Liver (tissue), 9 donors: ENCODE results near the gene U2AF1L4. TPM values are rescaled to one million over a fixed set of nuclear protein-coding genes. Genes with fewer than 3 reads are reported as not detected.

Experiments used
- DNase-seq: peaks from one replicate; pipeline ENCODE4 v3.0.0-alpha.2; 2017; ENCODE audit warnings: low spot score
- H3K27ac ChIP-seq, 2 donors: one replicate each; pipeline ENCODE4 v1.7.0; 2013; ENCODE audit warnings: inconsistent platforms in 2 of 2, low read length in 2 of 2, control low read depth in 1 of 2, low read depth in 1 of 2, mild to moderate bottlenecking in 1 of 2
- H3K27me3 ChIP-seq, 4 donors: one replicate each; pipeline versions ENCODE4 v1.6.1 to v1.7.0; 2013; ENCODE audit warnings: low read length in 3 of 4, inconsistent platforms in 1 of 4, mild to moderate bottlenecking in 1 of 4, moderate library complexity in 1 of 4; ENCODE audit not compliant: control insufficient read depth in 4 of 4, insufficient read depth in 4 of 4
- H3K36me3 ChIP-seq, 4 donors: one replicate each; pipeline versions ENCODE4 v1.6.1 to v1.7.0; 2013; ENCODE audit warnings: low read length in 3 of 4, mild to moderate bottlenecking in 3 of 4, low read depth in 1 of 4, moderate library complexity in 1 of 4; ENCODE audit not compliant: control insufficient read depth in 4 of 4, insufficient read depth in 3 of 4
- H3K4me1 ChIP-seq, 4 donors: one replicate each; pipeline versions ENCODE4 v1.6.1 to v1.7.0; 2013; ENCODE audit warnings: low read length in 3 of 4, mild to moderate bottlenecking in 3 of 4, moderate library complexity in 1 of 4; ENCODE audit not compliant: control insufficient read depth in 4 of 4, insufficient read depth in 4 of 4
- H3K4me3 ChIP-seq, 3 donors: one replicate each; pipeline versions ENCODE4 v1.6.1 to v1.7.0; 2013; ENCODE audit warnings: low read length in 3 of 3, control low read depth in 1 of 3, low read depth in 1 of 3, mild to moderate bottlenecking in 1 of 3
- H3K9ac ChIP-seq, 2 donors: one replicate each; pipeline ENCODE4 v1.7.0; 2013; ENCODE audit warnings: low read length in 2 of 2, mild to moderate bottlenecking in 2 of 2, moderate library complexity in 2 of 2, control low read depth in 1 of 2, low read depth in 1 of 2
- H3K9me3 ChIP-seq, 4 donors: one replicate each; pipeline versions ENCODE4 v1.6.1 to v1.7.0; 2013; ENCODE audit warnings: low read length in 3 of 4; ENCODE audit not compliant: control insufficient read depth in 4 of 4
- EGR1 ChIP-seq, 2 donors: IDR thresholded peaks; 2 replicates each; pipeline ENCODE4 v1.6.1; 2016 to 2018; ENCODE audit warnings: antibody characterized with exemption in 2 of 2, low read depth in 2 of 2
- FOXA1 ChIP-seq: IDR thresholded peaks from 2 replicates; pipeline ENCODE4 v1.6.1; 2016; ENCODE audit warnings: antibody characterized with exemption
- FOXA2 ChIP-seq: IDR thresholded peaks from 2 replicates; pipeline ENCODE4 v1.6.1; 2016; ENCODE audit warnings: antibody characterized with exemption
- GABPA ChIP-seq, 2 donors: IDR thresholded peaks in 1 of 2; conservative IDR thresholded peaks in 1 of 2; 2 replicates each; pipeline ENCODE4 v1.6.1; 2016; ENCODE audit warnings: antibody characterized with exemption in 2 of 2, mild to moderate bottlenecking in 1 of 2, moderate library complexity in 1 of 2
- HNF4A ChIP-seq, 2 donors: conservative IDR thresholded peaks; 2 replicates each; pipeline ENCODE4 v1.6.1; 2016; ENCODE audit warnings: antibody characterized with exemption in 2 of 2, mild to moderate bottlenecking in 2 of 2
- HNF4G ChIP-seq: IDR thresholded peaks from 2 replicates; pipeline ENCODE4 v1.6.1; 2016; ENCODE audit warnings: antibody characterized with exemption
- NR2F2 ChIP-seq: IDR thresholded peaks from 2 replicates; pipeline ENCODE4 v1.6.1; 2016; ENCODE audit warnings: antibody characterized with exemption
- RAD21 ChIP-seq, 2 donors: IDR thresholded peaks; 2 replicates each; pipeline ENCODE4 v1.6.1; 2016; ENCODE audit warnings: antibody characterized with exemption in 2 of 2, mild to moderate bottlenecking in 2 of 2
- RXRA ChIP-seq, 2 donors: IDR thresholded peaks; 2 replicates each; pipeline ENCODE4 v1.6.1; 2017 to 2018; ENCODE audit warnings: antibody characterized with exemption in 2 of 2, mild to moderate bottlenecking in 1 of 2
- YY1 ChIP-seq: IDR thresholded peaks from 2 replicates; pipeline ENCODE4 v1.6.1; 2016; ENCODE audit warnings: antibody characterized with exemption, mild to moderate bottlenecking
- WGBS: extraction: QIAGEN DNeasy Blood & Tissue Kit; methylation state at CpG from one replicate; pipeline ENCODE4 v1.1.7; 2013; 5-methylcytosine and 5-hydroxymethylcytosine counted together
- polyA plus RNA-seq, 2 donors: library from polyadenylated mRNA; stranded (reverse) in 1 of 2; unstranded in 1 of 2; fragments of 200-250 nt in 1 of 2; fragments of >200 nt in 1 of 2; fragmentation: Nextera tagmentation in 1 of 2; extraction: Ambion mirVana in 1 of 2; gene quantifications; one replicate each; pipeline versions ENCODE4 v1.2.1 to v1.2.3, GENCODE V29; 2013 to 2015
- total RNA-seq, 2 donors: library from RNA; depleted of rRNA; stranded (reverse); fragments of >200 nt; gene quantifications; one replicate each; pipeline ENCODE4 v1.2.3, GENCODE V29; 2014
- TF ChIP-seq, protein P1 (sequence below): fragments of 150-350 bp; IDR thresholded peaks from 2 replicates; pipeline ENCODE4 v1.5.1; 2017; ENCODE audit warnings: improper control_type of control experiment, low read depth, low read length; ENCODE audit not compliant: missing input control
- TF ChIP-seq, protein P2 (sequence below): IDR thresholded peaks from 2 replicates; pipeline ENCODE4 v1.6.1; 2016; ENCODE audit warnings: antibody characterized with exemption
- TF ChIP-seq, protein P3 (sequence below): IDR thresholded peaks from 2 replicates; pipeline ENCODE4 v1.6.1; 2016; ENCODE audit warnings: antibody characterized with exemption
- TF ChIP-seq, protein P4 (sequence below): IDR thresholded peaks from 2 replicates; pipeline ENCODE4 v1.6.1; 2016; ENCODE audit warnings: antibody characterized with exemption, mild to moderate bottlenecking
- TF ChIP-seq, protein P5 (sequence below): IDR thresholded peaks from 2 replicates; pipeline ENCODE4 v1.6.1; 2016; ENCODE audit warnings: antibody characterized with exemption
- donor health status: healthy.
- donor health status: healthy.
- donor health status: healthy.
- donor health status: healthy.
- donor health status: healthy.

Gene U2AF1L4
- total and polyA plus RNA-seq, 4 donors, result 4.5 to 36.5 (median 13.4) TPM

DNA sequence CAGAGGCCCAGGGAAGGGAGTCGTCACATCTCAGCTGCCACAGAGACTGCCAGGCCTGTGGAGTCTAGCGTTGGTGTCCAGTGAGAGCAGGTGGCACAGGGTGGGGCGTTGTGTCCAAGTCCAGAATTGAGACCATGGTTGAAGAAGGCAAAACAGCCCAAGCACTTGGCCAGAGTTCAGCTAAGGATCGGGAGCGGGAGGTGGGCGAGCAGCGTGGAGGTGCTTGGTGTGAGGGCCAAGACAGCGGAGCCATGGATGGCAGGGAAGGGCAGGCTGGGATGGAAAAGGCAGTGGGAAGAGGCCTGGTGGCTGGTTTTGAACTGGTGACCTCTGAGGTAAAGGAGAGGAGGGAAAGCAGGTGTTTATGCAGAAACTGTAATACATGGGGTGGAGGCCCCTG lies 10.9 kb downstream of the U2AF1L4 start (continued):
- TF ChIP-seq HNF4A (conservative IDR thresholded peaks at IDR 0.05) (no peak), FOXA2 (no peak)
- TF ChIP-seq, protein P1, sequence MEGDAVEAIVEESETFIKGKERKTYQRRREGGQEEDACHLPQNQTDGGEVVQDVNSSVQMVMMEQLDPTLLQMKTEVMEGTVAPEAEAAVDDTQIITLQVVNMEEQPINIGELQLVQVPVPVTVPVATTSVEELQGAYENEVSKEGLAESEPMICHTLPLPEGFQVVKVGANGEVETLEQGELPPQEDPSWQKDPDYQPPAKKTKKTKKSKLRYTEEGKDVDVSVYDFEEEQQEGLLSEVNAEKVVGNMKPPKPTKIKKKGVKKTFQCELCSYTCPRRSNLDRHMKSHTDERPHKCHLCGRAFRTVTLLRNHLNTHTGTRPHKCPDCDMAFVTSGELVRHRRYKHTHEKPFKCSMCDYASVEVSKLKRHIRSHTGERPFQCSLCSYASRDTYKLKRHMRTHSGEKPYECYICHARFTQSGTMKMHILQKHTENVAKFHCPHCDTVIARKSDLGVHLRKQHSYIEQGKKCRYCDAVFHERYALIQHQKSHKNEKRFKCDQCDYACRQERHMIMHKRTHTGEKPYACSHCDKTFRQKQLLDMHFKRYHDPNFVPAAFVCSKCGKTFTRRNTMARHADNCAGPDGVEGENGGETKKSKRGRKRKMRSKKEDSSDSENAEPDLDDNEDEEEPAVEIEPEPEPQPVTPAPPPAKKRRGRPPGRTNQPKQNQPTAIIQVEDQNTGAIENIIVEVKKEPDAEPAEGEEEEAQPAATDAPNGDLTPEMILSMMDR, result no peak
- TF ChIP-seq, protein P2, sequence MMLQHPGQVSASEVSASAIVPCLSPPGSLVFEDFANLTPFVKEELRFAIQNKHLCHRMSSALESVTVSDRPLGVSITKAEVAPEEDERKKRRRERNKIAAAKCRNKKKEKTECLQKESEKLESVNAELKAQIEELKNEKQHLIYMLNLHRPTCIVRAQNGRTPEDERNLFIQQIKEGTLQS, result no peak

DNA sequence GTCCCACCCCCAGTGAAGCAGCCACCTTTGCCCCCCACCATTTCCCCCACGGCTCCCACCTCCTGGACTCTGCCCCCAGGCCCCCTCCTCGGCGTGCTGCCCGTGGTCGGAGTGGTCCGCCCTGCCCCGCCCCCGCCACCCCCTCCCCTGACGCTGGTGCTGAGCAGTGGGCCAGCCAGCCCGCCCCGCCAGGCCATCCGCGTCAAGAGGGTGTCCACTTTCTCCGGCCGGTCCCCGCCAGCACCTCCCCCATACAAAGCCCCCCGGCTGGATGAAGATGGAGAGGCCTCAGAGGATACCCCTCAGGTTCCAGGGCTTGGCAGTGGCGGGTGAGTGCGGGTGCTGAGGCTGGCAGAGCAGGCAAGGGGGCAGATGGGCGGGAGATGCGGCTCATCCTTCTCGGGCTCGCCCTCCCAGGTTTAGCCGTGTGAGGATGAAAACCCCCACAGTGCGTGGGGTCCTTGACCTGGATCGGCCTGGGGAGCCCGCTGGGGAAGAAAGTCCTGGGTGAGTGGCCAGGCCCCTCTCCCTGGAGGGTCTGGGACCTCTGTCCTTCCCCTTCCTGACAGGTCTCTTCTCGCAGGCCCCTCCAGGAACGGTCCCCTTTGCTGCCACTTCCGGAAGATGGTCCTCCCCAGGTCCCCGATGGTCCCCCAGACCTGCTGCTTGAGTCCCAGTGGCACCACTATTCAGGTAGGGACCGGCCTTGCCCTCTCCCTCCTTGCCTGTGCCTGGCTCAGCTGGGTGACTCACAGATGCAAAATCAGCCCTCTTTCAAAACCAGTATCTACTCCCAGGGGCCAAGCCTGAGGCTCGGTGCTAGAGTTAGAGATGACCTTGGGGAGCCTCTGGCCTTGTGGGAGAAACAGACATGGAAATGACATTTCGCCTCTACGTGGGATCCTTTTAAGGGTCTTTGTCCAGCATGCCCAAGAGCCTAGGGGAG lies 11.8 kb downstream of the U2AF1L4 start:
- WGBS, result 94% methylated on average over 35 of the region's 35 CpGs
- H3K27ac ChIP-seq, result no peak overlapping the region

DNA sequence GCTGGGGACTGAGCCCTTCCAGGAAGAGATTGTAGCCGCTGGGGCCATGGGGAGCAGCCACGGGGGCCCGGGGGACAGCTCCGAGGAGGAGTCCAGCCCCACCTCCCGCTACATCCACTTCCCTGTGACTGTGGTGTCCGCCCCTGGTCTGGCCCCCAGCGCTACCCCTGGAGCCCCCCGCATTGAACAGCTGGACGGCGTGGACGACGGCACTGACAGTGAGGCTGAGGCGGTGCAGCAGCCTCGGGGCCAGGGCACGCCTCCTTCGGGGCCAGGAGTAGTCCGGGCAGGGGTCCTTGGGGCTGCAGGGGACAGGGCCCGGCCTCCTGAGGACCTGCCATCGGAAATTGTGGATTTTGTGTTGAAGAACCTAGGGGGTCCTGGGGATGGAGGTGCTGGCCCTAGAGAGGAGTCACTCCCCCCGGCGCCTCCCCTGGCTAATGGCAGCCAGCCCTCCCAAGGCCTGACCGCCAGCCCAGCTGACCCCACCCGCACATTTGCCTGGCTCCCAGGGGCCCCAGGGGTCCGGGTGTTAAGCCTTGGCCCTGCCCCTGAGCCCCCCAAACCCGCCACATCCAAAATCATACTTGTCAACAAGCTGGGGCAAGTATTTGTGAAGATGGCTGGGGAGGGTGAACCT lies 12.6 kb downstream of the U2AF1L4 start:
- Histone ChIP-seq H3K4me1 (no peaks in the 10 kb centered on the region), H3K4me3 (no peak overlapping the region), H3K9ac (no peak overlapping the region), H3K27me3 (no peaks in the 10 kb centered on the region), H3K27ac (no peak overlapping the region), H3K36me3 (peaks cover 39 to 91% (median 51%) of the 10 kb centered on the region in 4 donors), H3K9me3 (no peaks in the 10 kb centered on the region)
- 95% methylated on average over 25 of the region's 25 CpGs for WGBS
- no peak for DNase-seq
- no peak for TF ChIP-seq EGR1 (IDR thresholded peaks at IDR 0.05; ENCODE audit: low read depth in 2 of 2)
- no peak for TF ChIP-seq RXRA (IDR thresholded peaks at IDR 0.05)
- TF ChIP-seq, protein P3, sequence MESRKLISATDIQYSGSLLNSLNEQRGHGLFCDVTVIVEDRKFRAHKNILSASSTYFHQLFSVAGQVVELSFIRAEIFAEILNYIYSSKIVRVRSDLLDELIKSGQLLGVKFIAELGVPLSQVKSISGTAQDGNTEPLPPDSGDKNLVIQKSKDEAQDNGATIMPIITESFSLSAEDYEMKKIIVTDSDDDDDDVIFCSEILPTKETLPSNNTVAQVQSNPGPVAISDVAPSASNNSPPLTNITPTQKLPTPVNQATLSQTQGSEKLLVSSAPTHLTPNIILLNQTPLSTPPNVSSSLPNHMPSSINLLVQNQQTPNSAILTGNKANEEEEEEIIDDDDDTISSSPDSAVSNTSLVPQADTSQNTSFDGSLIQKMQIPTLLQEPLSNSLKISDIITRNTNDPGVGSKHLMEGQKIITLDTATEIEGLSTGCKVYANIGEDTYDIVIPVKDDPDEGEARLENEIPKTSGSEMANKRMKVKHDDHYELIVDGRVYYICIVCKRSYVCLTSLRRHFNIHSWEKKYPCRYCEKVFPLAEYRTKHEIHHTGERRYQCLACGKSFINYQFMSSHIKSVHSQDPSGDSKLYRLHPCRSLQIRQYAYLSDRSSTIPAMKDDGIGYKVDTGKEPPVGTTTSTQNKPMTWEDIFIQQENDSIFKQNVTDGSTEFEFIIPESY, result no peak
- TF ChIP-seq HNF4G, result no peak
- TF ChIP-seq NR2F2, result no peak
- TF ChIP-seq, protein P4, sequence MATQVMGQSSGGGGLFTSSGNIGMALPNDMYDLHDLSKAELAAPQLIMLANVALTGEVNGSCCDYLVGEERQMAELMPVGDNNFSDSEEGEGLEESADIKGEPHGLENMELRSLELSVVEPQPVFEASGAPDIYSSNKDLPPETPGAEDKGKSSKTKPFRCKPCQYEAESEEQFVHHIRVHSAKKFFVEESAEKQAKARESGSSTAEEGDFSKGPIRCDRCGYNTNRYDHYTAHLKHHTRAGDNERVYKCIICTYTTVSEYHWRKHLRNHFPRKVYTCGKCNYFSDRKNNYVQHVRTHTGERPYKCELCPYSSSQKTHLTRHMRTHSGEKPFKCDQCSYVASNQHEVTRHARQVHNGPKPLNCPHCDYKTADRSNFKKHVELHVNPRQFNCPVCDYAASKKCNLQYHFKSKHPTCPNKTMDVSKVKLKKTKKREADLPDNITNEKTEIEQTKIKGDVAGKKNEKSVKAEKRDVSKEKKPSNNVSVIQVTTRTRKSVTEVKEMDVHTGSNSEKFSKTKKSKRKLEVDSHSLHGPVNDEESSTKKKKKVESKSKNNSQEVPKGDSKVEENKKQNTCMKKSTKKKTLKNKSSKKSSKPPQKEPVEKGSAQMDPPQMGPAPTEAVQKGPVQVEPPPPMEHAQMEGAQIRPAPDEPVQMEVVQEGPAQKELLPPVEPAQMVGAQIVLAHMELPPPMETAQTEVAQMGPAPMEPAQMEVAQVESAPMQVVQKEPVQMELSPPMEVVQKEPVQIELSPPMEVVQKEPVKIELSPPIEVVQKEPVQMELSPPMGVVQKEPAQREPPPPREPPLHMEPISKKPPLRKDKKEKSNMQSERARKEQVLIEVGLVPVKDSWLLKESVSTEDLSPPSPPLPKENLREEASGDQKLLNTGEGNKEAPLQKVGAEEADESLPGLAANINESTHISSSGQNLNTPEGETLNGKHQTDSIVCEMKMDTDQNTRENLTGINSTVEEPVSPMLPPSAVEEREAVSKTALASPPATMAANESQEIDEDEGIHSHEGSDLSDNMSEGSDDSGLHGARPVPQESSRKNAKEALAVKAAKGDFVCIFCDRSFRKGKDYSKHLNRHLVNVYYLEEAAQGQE, result no peak
- TF ChIP-seq RAD21 (IDR thresholded peaks at IDR 0.05), result no peak
- TF ChIP-seq FOXA1, result no peak
- TF ChIP-seq, protein P2, result no peak
- TF ChIP-seq, protein P5, sequence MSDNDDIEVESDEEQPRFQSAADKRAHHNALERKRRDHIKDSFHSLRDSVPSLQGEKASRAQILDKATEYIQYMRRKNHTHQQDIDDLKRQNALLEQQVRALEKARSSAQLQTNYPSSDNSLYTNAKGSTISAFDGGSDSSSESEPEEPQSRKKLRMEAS, result no peak

More for the DNA sequence above, 11.8 kb downstream of the U2AF1L4 start:
- H3K36me3 ChIP-seq, result peaks cover 37 to 91% (median 47%) of the 10 kb centered on the region in 4 donors
- no peak for DNase-seq
- H3K4me1 ChIP-seq, result peaks cover 0 to 2% (median 0%) of the 10 kb centered on the region in 4 donors
- no peaks in the 10 kb centered on the region for H3K27me3 ChIP-seq
- TF ChIP-seq HNF4G (no peak), YY1 (no peak), GABPA (IDR thresholded peaks at IDR 0.05 in 1 of 2, conservative IDR thresholded peaks at IDR 0.05 in 1 of 2) (no peak), NR2F2 (no peak), RXRA (IDR thresholded peaks at IDR 0.05) (no peak)
- TF ChIP-seq, protein P1, result no peak
- H3K9ac ChIP-seq, result no peak overlapping the region
- H3K9me3 ChIP-seq, result no peaks in the 10 kb centered on the region
- H3K4me3 ChIP-seq, result no peak overlapping the region
